Right hindlimb (tissue), 1 donor: ENCODE results near the gene SLC6A9.
A peak's percentile ranks its signal among the peaks of the same experiment; 100 is the strongest.

Experiments
- DNase-seq: peaks from one replicate; pipeline ENCODE4 v3.0.0-alpha.2; 2018

SLC6A9 gene

GRCh38 chr1:43998000-43998378 lies 33.3 kb downstream of the SLC6A9 start:
- DNase-seq: no peak

- DNase-seq: no peak
These were observed 33.8 kb downstream of the SLC6A9 start for GRCh38 chr1:43997295-43997999.

- no peak for DNase-seq
These were observed 34.5 kb downstream of the SLC6A9 start for GRCh38 chr1:43996733-43997115.

- DNase-seq: no peak
These were observed 35.1 kb downstream of the SLC6A9 start for GRCh38 chr1:43995984-43996732.

GRCh38 chr1:43994794-43995790 lies 36.2 kb downstream of the SLC6A9 start:
- no peak for DNase-seq

GRCh38 chr1:43994071-43994470 lies 37.2 kb downstream of the SLC6A9 start:
- DNase-seq: no peak

GRCh38 chr1:43993206-43993914 lies 37.9 kb downstream of the SLC6A9 start:
- no peak for DNase-seq

- no peak for DNase-seq
These were observed 38.8 kb downstream of the SLC6A9 start for GRCh38 chr1:43992232-43992995.

GRCh38 chr1:43991476-43992231 lies 39.6 kb downstream of the SLC6A9 start, which contains the start of gene CCDC24:
Gene CCDC24 (plus strand): TSS chr1:43991599. CDS start chr1:43991879, 280 bp downstream.
- peak; percentile 85 for DNase-seq

GRCh38 chr1:43991200-43991475 lies 40.1 kb downstream of the SLC6A9 start:
- DNase-seq: no peak

GRCh38 chr1:43990271-43991199 lies 40.7 kb downstream of the SLC6A9 start:
- DNase-seq: no peak

GRCh38 chr1:43987159-43987902 lies 43.9 kb downstream of the SLC6A9 start:
- DNase-seq: no peak

GRCh38 chr1:43986712-43987111 lies 44.5 kb downstream of the SLC6A9 start:
- no peak for DNase-seq

GRCh38 chr1:43985984-43986595 lies 45.2 kb downstream of the SLC6A9 start:
- DNase-seq: no peak

- no peak for DNase-seq
These were observed 46.4 kb downstream of the SLC6A9 start for GRCh38 chr1:43984855-43985254.

GRCh38 chr1:43983253-43983899 lies 47.9 kb downstream of the SLC6A9 start:
- no peak for DNase-seq

GRCh38 chr1:43982808-43983207 lies 48.5 kb downstream of the SLC6A9 start:
- no peak for DNase-seq

- DNase-seq: no peak
These were observed 49.0 kb downstream of the SLC6A9 start for GRCh38 chr1:43982241-43982640.
